Panc1 (cell line): ENCODE measurements around the gene MYMK.

Experiments used
- POLR2AphosphoS5 ChIP-seq: IDR thresholded peaks from 2 replicates; pipeline ENCODE4 v1.6.1; 2012; ENCODE audit warnings: mild to moderate bottlenecking, low read depth, low read length, moderate library complexity
- TCF7L2 ChIP-seq: IDR thresholded peaks from 2 replicates; pipeline ENCODE4 v1.6.1; 2011; ENCODE audit warnings: mild to moderate bottlenecking, low read depth, low read length, inconsistent platforms

DNA sequence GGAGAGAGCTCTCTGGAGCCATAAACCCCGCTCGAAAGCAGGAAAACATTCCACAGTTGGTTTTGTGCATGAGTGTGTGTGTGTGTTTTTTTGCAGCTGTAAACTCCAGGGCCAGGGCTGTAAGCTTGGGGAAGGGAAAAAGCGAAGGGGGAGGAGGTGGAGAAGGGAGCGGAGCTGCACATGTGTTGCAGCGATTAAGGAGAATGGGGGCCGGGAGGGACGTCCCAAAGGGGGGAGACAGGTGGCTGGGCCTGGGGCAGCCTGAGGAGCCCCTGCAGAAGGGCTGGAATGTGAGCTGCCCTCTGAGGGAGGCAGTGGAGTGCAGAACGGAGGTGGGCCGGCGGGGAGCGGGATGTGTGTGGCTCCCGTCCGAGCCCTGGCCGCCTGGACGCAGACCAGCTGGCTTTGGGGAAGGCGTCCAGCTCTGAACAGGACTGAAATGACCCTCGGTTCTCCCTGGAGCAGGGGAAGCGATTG is 2.7 kb upstream of the MYMK start:
- TF ChIP-seq POLR2AphosphoS5: no peak
- no peak for TF ChIP-seq TCF7L2
